ENCODE results near the gene SUSD5.

SUSD5 gene

GRCh38 chr3:33218446-33219174, at the start of gene SUSD5:
Gene SUSD5 (minus strand): TSS chr3:33218810. CDS start chr3:33218797, 13 bp downstream.
- DNase-seq: no peak

DNA sequence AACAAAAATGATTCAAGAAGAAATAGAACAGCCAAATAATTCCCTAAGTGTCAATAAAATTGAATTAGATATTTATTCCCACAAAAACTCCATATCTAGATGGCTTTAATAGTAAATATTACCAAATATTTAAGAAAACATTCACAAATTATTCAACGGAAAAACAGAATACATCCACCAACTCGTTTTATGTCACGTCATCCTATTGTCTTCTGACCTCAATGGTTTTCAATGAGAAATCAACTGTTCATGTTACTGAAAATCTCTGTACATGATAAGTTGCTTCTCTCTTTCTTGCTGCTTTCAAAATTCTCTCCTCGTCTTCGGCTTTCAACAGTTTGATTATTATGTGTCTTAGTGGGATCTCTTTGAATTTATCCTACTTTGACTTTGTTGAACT, 41.5 kb upstream of the SUSD5 start:
- DNase-seq: no peak

DNA sequence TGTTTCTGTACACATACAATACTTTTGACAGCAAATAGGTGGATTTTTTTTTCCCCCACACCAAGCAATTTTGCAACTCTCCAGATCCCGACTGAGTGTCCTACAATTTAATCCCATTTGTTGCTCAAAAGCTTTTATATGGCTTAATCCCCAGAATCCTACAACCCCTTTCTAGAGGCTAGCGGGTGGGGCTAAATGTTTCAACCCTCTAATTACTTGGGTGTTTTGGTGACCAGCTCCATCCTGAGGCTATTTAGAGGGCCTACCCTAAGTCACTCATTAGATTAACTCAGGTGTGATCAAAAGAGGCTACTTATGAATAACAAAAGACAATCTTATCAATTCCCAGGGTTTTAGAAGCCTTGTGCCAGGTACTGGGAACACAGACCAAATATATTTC, 37.6 kb upstream of the SUSD5 start:
- no peak for DNase-seq

GRCh38 chr3:33250712-33251111, 32.1 kb upstream of the SUSD5 start:
- no peak for DNase-seq

- no peak for DNase-seq
Measured at GRCh38 chr3:33246786-33247185, 28.2 kb upstream of the SUSD5 start.

GRCh38 chr3:33240261-33240660, 21.7 kb upstream of the SUSD5 start:
- no peak for DNase-seq

DNA sequence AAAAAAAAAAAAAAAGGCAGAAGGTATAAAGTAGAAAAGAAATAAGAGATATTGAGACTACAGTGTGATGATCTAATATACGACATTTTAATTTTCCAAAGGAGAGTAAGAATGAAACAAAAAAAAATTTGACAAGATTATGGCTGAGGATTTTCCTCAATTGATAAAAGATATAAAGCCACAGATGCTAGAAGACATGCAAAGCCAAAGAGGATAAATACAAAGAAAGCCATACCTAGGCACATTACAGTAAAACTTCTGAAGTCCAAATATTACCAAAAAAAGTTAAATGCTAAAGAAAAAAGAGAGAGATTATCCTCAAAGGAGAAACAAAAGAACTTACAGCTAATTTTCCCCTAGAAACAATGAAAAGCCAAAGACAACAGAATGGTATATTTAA, 20.3 kb upstream of the SUSD5 start:
- no peak for DNase-seq

GRCh38 chr3:33237439-33237838, 18.8 kb upstream of the SUSD5 start:
- no peak for DNase-seq

- DNase-seq: no peak
Measured at GRCh38 chr3:33236005-33236404, 17.4 kb upstream of the SUSD5 start.

GRCh38 chr3:33233884-33234283, 15.3 kb upstream of the SUSD5 start:
- DNase-seq: no peak

DNA sequence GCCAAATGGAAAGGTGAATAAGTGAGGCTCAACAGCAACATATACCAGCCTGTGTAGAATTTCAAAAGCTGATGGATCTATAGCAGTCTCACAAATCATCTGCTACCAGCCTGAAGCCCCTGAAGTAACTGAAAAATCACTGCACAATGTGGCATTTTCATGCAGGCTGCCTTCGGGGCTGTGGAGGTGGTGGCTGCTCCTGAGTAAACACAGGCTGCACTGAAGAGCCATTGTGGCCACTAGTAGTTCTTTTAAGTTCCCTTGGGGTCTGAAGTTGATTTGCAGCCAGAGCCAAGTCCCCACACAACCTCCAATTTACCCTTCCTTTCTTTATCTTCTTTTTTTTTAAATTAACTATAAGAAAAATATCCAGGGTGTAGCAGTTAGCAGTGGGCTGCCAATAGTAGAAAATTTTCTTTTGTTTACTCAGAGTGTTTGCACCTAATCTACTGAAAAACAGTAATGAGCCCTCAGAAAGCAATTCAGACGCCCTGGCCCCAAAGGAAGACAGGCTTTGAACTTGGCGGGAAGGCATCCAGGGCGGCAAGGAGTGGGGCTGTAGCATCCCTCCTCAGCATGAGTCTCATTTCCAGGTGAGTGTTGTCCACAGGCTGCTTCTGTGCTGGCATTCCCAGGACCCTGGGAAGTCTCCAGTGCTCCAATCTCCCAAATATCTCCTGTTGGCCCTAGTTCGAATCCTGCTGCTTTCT, 13.3 kb upstream of the SUSD5 start:
- no peak for DNase-seq

DNA sequence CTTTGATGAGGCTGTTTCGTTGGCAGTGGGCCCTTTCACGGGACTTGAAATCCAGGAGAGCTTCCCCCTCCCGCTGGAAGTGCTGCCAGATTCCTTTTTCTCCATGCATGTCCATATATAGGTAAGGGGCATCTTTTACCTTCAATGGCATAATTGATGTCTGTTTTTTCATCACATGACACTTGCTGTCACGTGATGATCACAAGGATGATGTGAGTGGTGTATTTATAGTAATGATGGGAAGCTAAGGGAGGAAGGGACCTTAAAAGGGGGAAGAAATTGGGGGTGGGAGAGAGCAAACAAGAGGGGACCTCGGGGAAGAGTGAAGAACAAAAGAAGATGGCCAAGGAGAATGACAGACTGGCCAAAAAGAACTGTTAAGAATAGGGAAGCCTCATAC, 11.3 kb upstream of the SUSD5 start:
- no peak for DNase-seq

DNA sequence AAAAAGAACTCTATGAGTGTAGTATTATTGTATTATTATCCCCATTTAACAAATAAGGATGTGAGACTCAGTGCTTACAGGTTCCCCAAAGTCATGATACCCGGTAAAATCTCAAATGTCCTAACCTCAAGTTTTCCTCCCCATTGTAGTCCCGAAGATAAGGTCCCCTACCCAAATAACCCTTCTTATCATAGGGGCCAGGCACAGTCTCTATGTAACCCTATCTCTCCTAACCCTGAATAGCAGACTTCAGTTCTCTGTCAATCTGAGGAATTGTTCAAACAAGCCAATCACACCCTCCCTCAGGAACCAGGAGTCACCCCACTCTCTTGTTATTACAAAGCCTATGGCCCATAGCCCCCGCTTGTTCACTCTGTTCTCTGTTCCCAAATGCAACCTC, 10.5 kb upstream of the SUSD5 start:
- no peak for DNase-seq

- no peak for DNase-seq
Measured at GRCh38 chr3:33221241-33221640, 2.6 kb upstream of the SUSD5 start.

GRCh38 chr3:33219175-33219487, 521 bp upstream of the SUSD5 start:
- no peak for DNase-seq

DNA sequence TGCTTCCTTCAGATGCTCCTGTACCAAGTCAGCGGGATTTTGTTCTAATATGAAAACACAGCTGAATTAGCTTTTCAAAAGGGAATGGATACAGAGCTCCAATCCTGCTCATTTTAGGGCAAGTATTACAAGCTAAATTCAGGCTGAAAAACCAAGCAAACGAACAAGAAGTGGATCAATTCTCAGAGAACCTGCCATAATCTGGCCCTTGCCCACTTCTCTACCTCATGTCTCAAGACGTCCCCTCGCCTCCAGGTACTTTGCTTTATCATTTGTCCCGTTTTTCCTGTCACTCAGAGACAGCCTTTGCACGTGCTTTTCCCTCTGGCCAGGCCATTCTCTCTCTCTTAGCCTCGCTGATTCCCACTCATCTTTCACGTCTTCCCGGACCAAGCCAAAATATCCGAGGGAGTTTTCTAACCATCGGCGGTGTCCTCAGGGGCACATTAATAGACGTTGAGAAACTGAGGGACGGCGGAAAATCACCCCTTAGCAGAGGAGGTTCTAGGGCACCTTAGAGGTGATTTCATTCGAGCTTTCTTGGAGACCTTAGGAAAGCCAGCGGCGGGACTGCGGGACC, 654 bp downstream of the SUSD5 start:
- DNase-seq: no peak

GRCh38 chr3:33215739-33216138, 2.9 kb downstream of the SUSD5 start:
- no peak for DNase-seq

GRCh38 chr3:33212406-33212805, 6.2 kb downstream of the SUSD5 start:
- no peak for DNase-seq

DNA sequence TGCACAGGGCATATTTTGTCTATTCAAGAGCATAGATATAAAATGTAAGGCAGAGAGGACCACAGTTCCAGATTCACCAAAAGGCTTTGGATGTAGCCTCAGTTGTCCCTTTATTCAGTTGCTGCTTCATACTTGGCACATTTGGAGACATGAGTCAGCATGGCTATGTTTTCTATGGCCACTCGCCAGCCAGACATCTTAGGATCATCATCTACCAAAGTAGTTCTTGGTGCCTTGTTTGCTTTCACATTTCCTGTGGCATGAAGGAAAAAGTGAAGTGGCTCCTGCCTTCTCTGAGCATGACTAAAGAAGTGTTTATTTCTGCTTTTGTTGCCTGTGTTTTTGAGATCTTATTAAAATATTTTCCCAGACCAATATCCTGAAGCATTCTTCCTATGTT, 7.2 kb downstream of the SUSD5 start:
- DNase-seq: no peak

DNA sequence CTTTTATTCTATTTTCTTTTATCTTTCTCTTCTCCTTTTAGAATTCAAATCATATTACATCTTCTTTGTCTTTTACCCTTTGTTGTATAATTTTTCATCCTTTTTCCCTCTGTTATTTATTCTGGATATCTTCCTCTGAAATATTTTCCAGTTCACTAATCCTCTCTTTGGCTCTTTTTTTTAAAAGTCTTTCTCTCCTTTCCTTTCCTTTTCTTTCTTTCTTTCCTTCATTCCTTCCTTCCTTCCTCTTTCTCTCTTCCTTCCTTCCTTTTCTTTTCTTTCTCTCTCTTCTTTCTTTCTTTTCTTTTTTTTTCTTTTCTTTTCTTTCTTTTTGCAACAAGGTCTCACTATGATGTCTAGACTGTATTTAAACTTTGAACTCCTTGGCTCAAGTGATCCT, 9.3 kb downstream of the SUSD5 start:
- no peak for DNase-seq

DNA sequence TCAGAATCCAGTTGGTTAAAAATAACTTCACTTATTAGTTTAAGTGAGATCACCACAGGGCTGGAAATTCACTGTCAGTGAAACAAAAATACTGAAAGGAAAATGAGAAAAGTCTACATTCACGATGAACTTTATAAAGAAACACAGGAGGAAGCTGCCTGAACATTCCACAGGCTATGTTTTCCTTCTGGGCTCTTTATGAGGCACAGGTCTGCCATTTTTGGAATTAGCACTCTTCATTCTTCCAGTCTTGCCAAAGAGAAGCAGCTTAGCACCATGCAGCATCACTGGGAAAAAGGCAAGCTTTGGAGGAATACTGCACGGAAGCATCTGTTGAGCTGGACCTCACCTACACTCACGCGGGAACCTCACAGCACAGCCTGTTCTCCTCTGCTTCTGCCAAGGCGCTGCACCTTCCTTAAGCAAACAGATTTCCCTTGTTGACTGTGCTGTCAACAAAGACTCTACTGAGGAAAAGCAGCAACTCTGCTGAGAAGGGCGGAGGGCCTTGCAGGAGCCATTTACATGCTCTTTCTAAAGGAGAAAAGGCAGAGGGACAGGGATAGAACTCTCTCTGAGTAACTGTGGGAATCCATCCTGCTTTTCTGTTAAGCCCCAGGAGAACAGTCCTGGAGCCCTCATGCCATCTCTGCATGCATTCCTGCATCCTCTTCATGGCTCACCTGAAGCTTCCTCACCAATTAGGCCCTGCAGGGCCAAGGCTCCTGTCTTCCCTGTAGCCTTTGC, 15.7 kb downstream of the SUSD5 start:
- DNase-seq: no peak

DNA sequence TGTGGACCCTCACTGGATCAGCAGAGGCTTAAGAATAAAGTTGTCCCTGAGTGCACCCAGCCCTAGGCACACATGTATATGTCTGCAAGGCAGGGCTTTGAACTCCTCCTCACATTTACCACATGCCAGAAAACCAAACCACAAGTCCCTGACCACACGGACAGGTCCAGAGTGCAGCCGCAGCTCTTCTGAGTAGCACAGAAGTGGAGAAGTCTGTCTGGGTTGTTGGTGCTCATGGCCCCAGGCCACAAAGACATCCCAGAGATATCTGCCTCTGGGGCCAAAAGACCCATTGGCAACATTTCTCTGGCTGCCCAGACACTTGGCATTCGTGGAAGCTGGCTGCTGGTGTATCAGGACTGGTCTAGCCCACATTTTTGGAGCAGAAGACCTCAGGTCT, 17.4 kb downstream of the SUSD5 start:
- DNase-seq: no peak

DNA sequence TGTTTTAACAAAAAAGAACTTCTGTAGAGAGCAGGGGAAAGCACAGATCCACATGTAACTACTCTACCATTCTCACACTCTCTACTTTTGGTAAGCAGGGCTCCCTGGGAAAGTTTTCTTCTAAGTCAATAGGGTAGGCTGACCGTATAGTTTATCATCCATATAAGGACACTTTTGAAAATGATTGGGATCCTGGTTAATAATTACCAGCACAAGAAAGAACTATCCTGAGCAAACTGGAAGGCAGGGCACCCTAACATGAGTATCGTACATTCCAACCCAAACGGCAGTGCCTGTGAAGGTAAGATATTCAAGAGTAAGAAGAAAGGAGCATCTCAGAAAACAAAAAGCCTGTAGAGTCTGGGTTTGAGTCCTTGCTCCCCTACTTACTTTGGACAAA, 22.1 kb downstream of the SUSD5 start:
- no peak for DNase-seq

- no peak for DNase-seq
Measured at GRCh38 chr3:33194303-33194702, 24.3 kb downstream of the SUSD5 start.

Measured in NCI-H1048 (cell line).